Umbilical cord (tissue), 2 donors: ENCODE results near the gene FCGBP. TPM values are rescaled to one million over a fixed set of nuclear protein-coding genes. Genes with fewer than 3 reads are reported as not detected.
"Not testable (repeated sequence)": the region's sequence is repeated elsewhere in the genome, so short reads cannot be mapped to it uniquely, and the experiment has no call there.

Experiments
- DNase-seq: peaks from one replicate; pipeline ENCODE4 v3.0.0-alpha.2; 2015; ENCODE audit warnings: low spot score
- total RNA-seq: library from RNA; depleted of rRNA; stranded (reverse); fragments of >200 nt; gene quantifications from one replicate; pipeline ENCODE4 v1.2.3, GENCODE V29; 2014; ENCODE audit warnings: low replicate concordance; ENCODE audit not compliant: insufficient read depth

Gene FCGBP
- total RNA-seq, 1 donor from 2014 or later, result 175 TPM

- no peak for DNase-seq
These were observed 43.5 kb downstream of the FCGBP start for GRCh38 chr19:39890755-39891551.

- not testable (repeated sequence) for DNase-seq
These were observed 44.3 kb downstream of the FCGBP start for GRCh38 chr19:39889872-39890754.

GRCh38 chr19:39887456-39887951, 46.9 kb downstream of the FCGBP start:
- DNase-seq, result not testable (repeated sequence)

- DNase-seq, result not testable (repeated sequence)
These were observed 48.4 kb downstream of the FCGBP start for GRCh38 chr19:39885821-39886554.

- not testable (repeated sequence) for DNase-seq
These were observed 49.7 kb downstream of the FCGBP start for GRCh38 chr19:39884721-39885120.

Other genes with a start within 250 kb of the FCGBP start
- not detected for gene LGALS14, start 230.2 kb downstream of the FCGBP start, total RNA-seq
- not detected for gene CLC, start 196.6 kb downstream of the FCGBP start, total RNA-seq
- gene LEUTX, start 155.8 kb downstream of the FCGBP start, total RNA-seq, result not detected
- 7.2 TPM for gene DYRK1B, start 100.5 kb downstream of the FCGBP start, total RNA-seq
- gene FBL, start 88.3 kb downstream of the FCGBP start, total RNA-seq, result 154 TPM
- 32.3 TPM for gene PSMC4, start 36.5 kb upstream of the FCGBP start, total RNA-seq
- 42.4 TPM for gene ZNF546, start 62.4 kb upstream of the FCGBP start, total RNA-seq
- gene ZNF780B, start 121.6 kb upstream of the FCGBP start, total RNA-seq, result 23.6 TPM
- gene ZNF780A, start 156.3 kb upstream of the FCGBP start, total RNA-seq, result 31.3 TPM